ENCODE measurements around the gene SERINC2.

Gene SERINC2

DNA sequence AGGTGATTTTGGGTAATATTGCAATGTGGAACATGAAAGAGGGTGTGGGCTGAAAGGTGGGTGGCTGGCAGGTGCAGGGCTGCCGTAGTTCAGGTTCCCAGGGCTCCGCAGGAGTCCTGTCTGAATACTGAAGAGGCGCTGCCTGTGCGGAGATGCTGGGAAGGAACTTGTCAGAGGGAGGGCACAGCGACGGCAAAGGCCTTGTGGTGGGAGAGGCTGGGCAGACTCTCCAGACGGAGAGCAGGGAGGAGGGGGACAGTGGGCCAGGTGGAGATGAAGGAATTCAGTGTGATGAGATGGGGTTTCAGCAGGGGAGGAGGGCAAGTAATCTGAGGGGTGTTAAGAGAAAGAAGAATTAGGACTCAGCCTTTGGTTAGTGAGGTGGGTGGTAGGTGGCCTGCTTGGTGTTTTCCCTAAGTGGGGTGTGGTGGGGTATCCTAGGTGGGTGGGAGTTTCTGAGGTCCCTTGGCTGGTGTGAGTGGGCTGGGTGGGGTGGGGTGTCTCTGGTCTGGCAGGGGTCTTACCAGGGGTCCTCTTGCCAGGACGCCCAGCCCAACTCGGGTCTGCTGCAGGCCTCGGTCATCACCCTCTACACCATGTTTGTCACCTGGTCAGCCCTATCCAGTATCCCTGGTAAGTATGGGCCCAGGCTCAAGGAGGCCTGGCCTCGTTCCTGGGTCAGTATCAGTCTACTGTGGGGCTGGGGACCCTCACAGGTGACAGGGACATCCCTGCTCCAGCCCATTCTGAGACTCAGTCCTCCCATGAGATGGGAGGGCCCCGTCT lies 15.6 kb downstream of the SERINC2 start:
- TF ChIP-seq YY1 (IDR thresholded peaks at IDR 0.05; ENCODE audit: low read depth) = no peak
- no peak for TF ChIP-seq EGR1 (IDR thresholded peaks at IDR 0.05)
- no peak for TF ChIP-seq CEBPB (IDR thresholded peaks at IDR 0.05)
- no peak for TF ChIP-seq RAD21 (IDR thresholded peaks at IDR 0.05; ENCODE audit: low read depth)
- no peak for TF ChIP-seq ZBTB7A (IDR thresholded peaks at IDR 0.05; ENCODE audit: low read depth)

DNA sequence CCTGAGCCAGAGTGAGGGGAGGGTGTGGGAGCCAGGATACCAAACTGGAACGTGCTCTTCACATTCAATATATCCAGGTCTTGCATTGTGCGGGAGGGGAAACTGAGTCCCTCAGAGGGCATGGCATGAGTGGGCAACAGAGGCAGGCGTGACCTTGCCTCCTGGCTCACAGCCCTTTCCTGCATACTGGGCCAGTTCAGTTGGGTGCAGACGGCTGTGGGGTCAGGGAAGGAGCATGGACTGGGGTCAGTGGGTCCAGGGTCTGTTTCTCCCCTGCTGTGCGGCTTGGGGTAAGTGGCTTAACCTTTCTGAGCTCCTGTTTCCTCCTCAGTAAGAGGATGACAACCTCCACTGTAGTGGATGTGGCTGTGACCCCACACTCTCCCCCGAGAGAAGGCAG lies 16.6 kb downstream of the SERINC2 start:
- TF ChIP-seq, protein P1, sequence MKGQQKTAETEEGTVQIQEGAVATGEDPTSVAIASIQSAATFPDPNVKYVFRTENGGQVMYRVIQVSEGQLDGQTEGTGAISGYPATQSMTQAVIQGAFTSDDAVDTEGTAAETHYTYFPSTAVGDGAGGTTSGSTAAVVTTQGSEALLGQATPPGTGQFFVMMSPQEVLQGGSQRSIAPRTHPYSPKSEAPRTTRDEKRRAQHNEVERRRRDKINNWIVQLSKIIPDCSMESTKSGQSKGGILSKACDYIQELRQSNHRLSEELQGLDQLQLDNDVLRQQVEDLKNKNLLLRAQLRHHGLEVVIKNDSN (IDR thresholded peaks at IDR 0.05) = no peak
- TF ChIP-seq YY1 (IDR thresholded peaks at IDR 0.05; ENCODE audit: low read depth) = no peak
- no peak for TF ChIP-seq CREB1 (IDR thresholded peaks at IDR 0.05; ENCODE audit: low read depth)
- TF ChIP-seq, protein P2, sequence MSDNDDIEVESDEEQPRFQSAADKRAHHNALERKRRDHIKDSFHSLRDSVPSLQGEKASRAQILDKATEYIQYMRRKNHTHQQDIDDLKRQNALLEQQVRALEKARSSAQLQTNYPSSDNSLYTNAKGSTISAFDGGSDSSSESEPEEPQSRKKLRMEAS (IDR thresholded peaks at IDR 0.05) = no peak
- no peak for TF ChIP-seq EP300 (IDR thresholded peaks at IDR 0.05; ENCODE audit: borderline replicate concordance)
- no peak for TF ChIP-seq FOXM1 (IDR thresholded peaks at IDR 0.05; ENCODE audit: borderline replicate concordance, low read depth)
- no peak for TF ChIP-seq CEBPB (IDR thresholded peaks at IDR 0.05)

DNA sequence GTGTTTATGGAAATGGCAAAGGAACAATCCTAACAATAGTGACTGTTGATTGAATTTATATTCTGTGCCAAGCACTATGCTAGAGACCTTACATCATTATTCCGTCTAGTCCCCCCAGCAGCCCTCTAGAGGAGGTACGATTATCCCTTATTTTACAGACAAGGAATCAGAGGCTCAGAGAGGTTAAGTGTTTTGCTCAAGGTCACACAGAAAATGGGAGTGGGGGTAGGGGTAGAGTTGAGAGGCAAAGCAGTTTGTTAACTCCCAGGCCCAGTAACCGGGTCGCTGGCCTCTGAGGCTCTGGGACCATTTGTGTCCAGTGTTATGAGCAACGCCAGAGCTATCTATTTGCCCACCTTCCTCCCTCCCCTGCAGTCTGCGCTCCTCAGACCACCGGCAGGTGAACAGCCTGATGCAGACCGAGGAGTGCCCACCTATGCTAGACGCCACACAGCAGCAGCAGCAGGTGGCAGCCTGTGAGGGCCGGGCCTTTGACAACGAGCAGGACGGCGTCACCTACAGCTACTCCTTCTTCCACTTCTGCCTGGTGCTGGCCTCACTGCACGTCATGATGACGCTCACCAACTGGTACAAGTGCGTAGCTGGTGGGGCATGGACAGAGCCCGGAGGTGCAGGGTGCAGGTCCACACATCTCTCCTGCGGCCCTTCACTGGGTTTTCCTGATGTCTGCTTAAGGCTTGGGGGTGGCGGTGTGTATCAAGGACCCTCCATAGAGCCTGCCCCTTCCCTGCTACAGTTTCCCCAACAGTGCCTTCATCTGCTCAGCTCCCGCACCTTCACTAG lies 19.8 kb downstream of the SERINC2 start:
- no peak for TF ChIP-seq EP300 (IDR thresholded peaks at IDR 0.05; ENCODE audit: borderline replicate concordance)
- no peak for TF ChIP-seq RAD21 (IDR thresholded peaks at IDR 0.05; ENCODE audit: low read depth)
- no peak for TF ChIP-seq TAF1 (IDR thresholded peaks at IDR 0.05; ENCODE audit: low read depth)
- TF ChIP-seq ZBTB7A (IDR thresholded peaks at IDR 0.05; ENCODE audit: low read depth) = no peak
- TF ChIP-seq EGR1 (IDR thresholded peaks at IDR 0.05) = no peak
- TF ChIP-seq, protein P1 (IDR thresholded peaks at IDR 0.05) = no peak
- no peak for TF ChIP-seq NFIC (IDR thresholded peaks at IDR 0.05)
- TF ChIP-seq, protein P3, sequence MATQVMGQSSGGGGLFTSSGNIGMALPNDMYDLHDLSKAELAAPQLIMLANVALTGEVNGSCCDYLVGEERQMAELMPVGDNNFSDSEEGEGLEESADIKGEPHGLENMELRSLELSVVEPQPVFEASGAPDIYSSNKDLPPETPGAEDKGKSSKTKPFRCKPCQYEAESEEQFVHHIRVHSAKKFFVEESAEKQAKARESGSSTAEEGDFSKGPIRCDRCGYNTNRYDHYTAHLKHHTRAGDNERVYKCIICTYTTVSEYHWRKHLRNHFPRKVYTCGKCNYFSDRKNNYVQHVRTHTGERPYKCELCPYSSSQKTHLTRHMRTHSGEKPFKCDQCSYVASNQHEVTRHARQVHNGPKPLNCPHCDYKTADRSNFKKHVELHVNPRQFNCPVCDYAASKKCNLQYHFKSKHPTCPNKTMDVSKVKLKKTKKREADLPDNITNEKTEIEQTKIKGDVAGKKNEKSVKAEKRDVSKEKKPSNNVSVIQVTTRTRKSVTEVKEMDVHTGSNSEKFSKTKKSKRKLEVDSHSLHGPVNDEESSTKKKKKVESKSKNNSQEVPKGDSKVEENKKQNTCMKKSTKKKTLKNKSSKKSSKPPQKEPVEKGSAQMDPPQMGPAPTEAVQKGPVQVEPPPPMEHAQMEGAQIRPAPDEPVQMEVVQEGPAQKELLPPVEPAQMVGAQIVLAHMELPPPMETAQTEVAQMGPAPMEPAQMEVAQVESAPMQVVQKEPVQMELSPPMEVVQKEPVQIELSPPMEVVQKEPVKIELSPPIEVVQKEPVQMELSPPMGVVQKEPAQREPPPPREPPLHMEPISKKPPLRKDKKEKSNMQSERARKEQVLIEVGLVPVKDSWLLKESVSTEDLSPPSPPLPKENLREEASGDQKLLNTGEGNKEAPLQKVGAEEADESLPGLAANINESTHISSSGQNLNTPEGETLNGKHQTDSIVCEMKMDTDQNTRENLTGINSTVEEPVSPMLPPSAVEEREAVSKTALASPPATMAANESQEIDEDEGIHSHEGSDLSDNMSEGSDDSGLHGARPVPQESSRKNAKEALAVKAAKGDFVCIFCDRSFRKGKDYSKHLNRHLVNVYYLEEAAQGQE (IDR thresholded peaks at IDR 0.05; ENCODE audit: low read depth) = no peak
- TF ChIP-seq TCF12 (IDR thresholded peaks at IDR 0.05; ENCODE audit: low read depth) = no peak
- TF ChIP-seq CEBPB (IDR thresholded peaks at IDR 0.05) = no peak
- no peak for TF ChIP-seq YY1 (IDR thresholded peaks at IDR 0.05; ENCODE audit: low read depth)
- TF ChIP-seq, protein P2 (IDR thresholded peaks at IDR 0.05) = no peak
- no peak for TF ChIP-seq TEAD4 (IDR thresholded peaks at IDR 0.05)

DNA sequence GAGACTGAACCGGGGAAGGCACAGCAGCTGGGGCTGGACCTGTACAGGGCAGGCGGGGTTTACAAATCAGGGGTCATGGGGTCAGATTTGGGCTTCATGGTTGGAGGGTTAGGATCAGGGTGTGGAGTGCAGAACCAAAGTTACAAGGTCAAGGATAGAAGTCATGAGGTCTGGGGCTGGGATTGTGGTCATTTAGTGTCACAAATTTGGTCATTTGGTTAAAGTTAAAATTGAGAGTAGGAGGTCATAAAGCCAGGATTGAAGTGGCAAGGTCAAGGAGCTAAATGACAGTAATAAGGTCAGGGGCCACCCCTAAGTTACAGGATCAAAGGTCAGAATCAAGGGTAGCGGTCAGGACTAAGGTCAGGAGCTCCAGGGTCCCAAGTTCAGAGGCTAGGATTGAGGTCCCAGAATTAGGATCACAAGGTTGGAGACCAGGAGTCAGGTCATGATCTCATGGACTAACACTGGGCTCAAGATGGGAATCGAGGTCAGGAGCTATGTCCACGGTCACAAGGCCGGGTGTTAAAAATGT lies 20.4 kb downstream of the SERINC2 start:
- TF ChIP-seq TAF1 (IDR thresholded peaks at IDR 0.05; ENCODE audit: low read depth) (no peak), NFIC (IDR thresholded peaks at IDR 0.05) (no peak)
- TF ChIP-seq, protein P3 (IDR thresholded peaks at IDR 0.05; ENCODE audit: low read depth) = no peak

DNA sequence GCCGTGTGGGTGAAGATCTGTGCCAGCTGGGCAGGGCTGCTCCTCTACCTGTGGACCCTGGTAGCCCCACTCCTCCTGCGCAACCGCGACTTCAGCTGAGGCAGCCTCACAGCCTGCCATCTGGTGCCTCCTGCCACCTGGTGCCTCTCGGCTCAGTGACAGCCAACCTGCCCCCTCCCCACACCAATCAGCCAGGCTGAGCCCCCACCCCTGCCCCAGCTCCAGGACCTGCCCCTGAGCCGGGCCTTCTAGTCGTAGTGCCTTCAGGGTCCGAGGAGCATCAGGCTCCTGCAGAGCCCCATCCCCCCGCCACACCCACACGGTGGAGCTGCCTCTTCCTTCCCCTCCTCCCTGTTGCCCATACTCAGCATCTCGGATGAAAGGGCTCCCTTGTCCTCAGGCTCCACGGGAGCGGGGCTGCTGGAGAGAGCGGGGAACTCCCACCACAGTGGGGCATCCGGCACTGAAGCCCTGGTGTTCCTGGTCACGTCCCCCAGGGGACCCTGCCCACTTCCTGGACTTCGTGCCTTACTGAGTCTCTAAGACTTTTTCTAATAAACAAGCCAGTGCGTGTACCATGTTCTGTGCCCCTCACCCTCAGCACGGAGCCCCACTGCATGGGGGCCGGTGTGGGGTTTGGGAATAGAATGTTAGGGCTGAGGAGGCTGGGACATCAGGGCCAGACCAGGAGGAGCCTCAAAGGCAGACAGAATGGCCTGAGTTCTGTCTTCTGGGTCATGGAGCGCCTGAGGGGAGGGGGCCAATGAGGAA lies 21.3 kb downstream of the SERINC2 start:
- TF ChIP-seq TCF12 (IDR thresholded peaks at IDR 0.05; ENCODE audit: low read depth) (no peak), TAF1 (IDR thresholded peaks at IDR 0.05; ENCODE audit: low read depth) (no peak), ZBTB7A (IDR thresholded peaks at IDR 0.05; ENCODE audit: low read depth) (no peak), NFIC (IDR thresholded peaks at IDR 0.05) (no peak), CEBPB (IDR thresholded peaks at IDR 0.05) (no peak), EP300 (IDR thresholded peaks at IDR 0.05; ENCODE audit: borderline replicate concordance) (no peak), EGR1 (IDR thresholded peaks at IDR 0.05) (no peak), CREB1 (IDR thresholded peaks at IDR 0.05; ENCODE audit: low read depth) (no peak), FOXM1 (IDR thresholded peaks at IDR 0.05; ENCODE audit: borderline replicate concordance, low read depth) (no peak), RAD21 (IDR thresholded peaks at IDR 0.05; ENCODE audit: low read depth) (no peak), YY1 (IDR thresholded peaks at IDR 0.05; ENCODE audit: low read depth) (no peak), TEAD4 (IDR thresholded peaks at IDR 0.05) (no peak)
- TF ChIP-seq, protein P2 (IDR thresholded peaks at IDR 0.05) = no peak
- TF ChIP-seq, protein P1 (IDR thresholded peaks at IDR 0.05) = no peak
- TF ChIP-seq, protein P3 (IDR thresholded peaks at IDR 0.05; ENCODE audit: low read depth) = no peak

All from Ishikawa (cell line).